HG03442 (cell line): ENCODE results near the gene FMOD.

ENCODE experiments used
- ATAC-seq: cut with Tn5 transposase; IDR thresholded peaks from one replicate; pipeline ENCODE4 v1.9.1; 2021; ENCODE audit warnings: mild to moderate bottlenecking, moderate library complexity; ENCODE audit not compliant: unreplicated experiment

Gene FMOD

GRCh38 chr1:203351037-203351625 lies at the start of gene FMOD:
FMOD (minus strand) TSS chr1:203351122; CDS start chr1:203348270, 2,852 bp downstream.
- no peak for ATAC-seq

GRCh38 chr1:203396595-203397194 lies 45.8 kb upstream of the FMOD start:
- ATAC-seq = no peak

GRCh38 chr1:203395751-203396150 lies 44.8 kb upstream of the FMOD start:
- ATAC-seq = no peak

GRCh38 chr1:203390298-203390697 lies 39.4 kb upstream of the FMOD start:
- no peak for ATAC-seq

- ATAC-seq = no peak
Observed at GRCh38 chr1:203388683-203389082, 37.8 kb upstream of the FMOD start.

GRCh38 chr1:203382026-203382425 lies 31.1 kb upstream of the FMOD start:
- no peak for ATAC-seq

GRCh38 chr1:203381151-203381751 lies 30.3 kb upstream of the FMOD start:
- no peak for ATAC-seq

GRCh38 chr1:203380420-203381150 lies 29.7 kb upstream of the FMOD start:
- no peak for ATAC-seq

GRCh38 chr1:203379825-203380224 lies 28.9 kb upstream of the FMOD start:
- ATAC-seq = no peak

- ATAC-seq = no peak
Observed at GRCh38 chr1:203378556-203379245, 27.8 kb upstream of the FMOD start.

- ATAC-seq = no peak
Observed at GRCh38 chr1:203373991-203374390, 23.1 kb upstream of the FMOD start.

GRCh38 chr1:203373002-203373401 lies 22.1 kb upstream of the FMOD start:
- ATAC-seq = no peak

GRCh38 chr1:203371288-203371687 lies 20.4 kb upstream of the FMOD start:
- no peak for ATAC-seq

GRCh38 chr1:203369666-203370065 lies 18.7 kb upstream of the FMOD start:
- no peak for ATAC-seq

GRCh38 chr1:203368624-203369451 lies 17.9 kb upstream of the FMOD start:
- ATAC-seq = no peak

GRCh38 chr1:203367057-203367456 lies 16.1 kb upstream of the FMOD start:
- ATAC-seq = no peak

- ATAC-seq = no peak
Observed at GRCh38 chr1:203366476-203366875, 15.6 kb upstream of the FMOD start.

- no peak for ATAC-seq
Observed at GRCh38 chr1:203364806-203365205, 13.9 kb upstream of the FMOD start.

GRCh38 chr1:203364094-203364801 lies 13.3 kb upstream of the FMOD start:
- no peak for ATAC-seq

GRCh38 chr1:203362720-203363025 lies 11.8 kb upstream of the FMOD start:
- no peak for ATAC-seq
